Activated CD4-positive, alpha-beta T cell treated with anti-CD3 and anti-CD28 coated beads, Interleukin-2, amount 50 U/mL, for 16 hours (primary cell): ENCODE measurements around the gene DOCK10.

Experiments used
- DNase-seq: peaks from one replicate; pipeline ENCODE4 v3.0.0-alpha.2; 2020

Gene DOCK10

GRCh38 chr2:224816816-224817215 lies 225.5 kb downstream of the DOCK10 start:
- DNase-seq: no peak

GRCh38 chr2:224813578-224813977 lies 228.7 kb downstream of the DOCK10 start:
- DNase-seq: no peak

GRCh38 chr2:224807153-224807964 lies 234.9 kb downstream of the DOCK10 start:
- no peak for DNase-seq

GRCh38 chr2:224803930-224804329 lies 238.3 kb downstream of the DOCK10 start:
- DNase-seq: no peak

- DNase-seq: no peak
Measured at GRCh38 chr2:224802407-224802806, 239.9 kb downstream of the DOCK10 start.

- DNase-seq: no peak
Measured at GRCh38 chr2:224801360-224801759, 240.9 kb downstream of the DOCK10 start.

- no peak for DNase-seq
Measured at GRCh38 chr2:224799691-224800090, 242.6 kb downstream of the DOCK10 start.

- DNase-seq: no peak
Measured at GRCh38 chr2:224798180-224798579, 244.1 kb downstream of the DOCK10 start.

GRCh38 chr2:224796695-224797305 lies 245.5 kb downstream of the DOCK10 start:
- no peak for DNase-seq

GRCh38 chr2:224793946-224794345 lies 248.3 kb downstream of the DOCK10 start:
- no peak for DNase-seq

- peak; percentile 9 for DNase-seq
Measured at GRCh38 chr2:224786848-224787247, 255.4 kb downstream of the DOCK10 start.

- DNase-seq: no peak
Measured at GRCh38 chr2:224781400-224781799, 260.9 kb downstream of the DOCK10 start.

GRCh38 chr2:224780823-224781222 lies 261.4 kb downstream of the DOCK10 start:
- no peak for DNase-seq

- no peak for DNase-seq
Measured at GRCh38 chr2:224780106-224780505, 262.2 kb downstream of the DOCK10 start.

- peak; percentile 65 for DNase-seq
Measured at GRCh38 chr2:224778474-224778877, 263.8 kb downstream of the DOCK10 start.

GRCh38 chr2:224777559-224777930 lies 264.7 kb downstream of the DOCK10 start:
- no peak for DNase-seq

GRCh38 chr2:224776795-224777558 lies 265.3 kb downstream of the DOCK10 start:
- no peak for DNase-seq

GRCh38 chr2:224775647-224776046 lies 266.6 kb downstream of the DOCK10 start:
- DNase-seq: no peak

- no peak for DNase-seq
Measured at GRCh38 chr2:224774735-224775134, 267.5 kb downstream of the DOCK10 start.

GRCh38 chr2:224772494-224772893 lies 269.8 kb downstream of the DOCK10 start:
- no peak for DNase-seq

- DNase-seq: peak; percentile 2
Measured at GRCh38 chr2:224769489-224769888, 272.8 kb downstream of the DOCK10 start.

- peak; percentile 2 for DNase-seq
Measured at GRCh38 chr2:224764565-224765236, 277.6 kb downstream of the DOCK10 start.

- no peak for DNase-seq
Measured at GRCh38 chr2:224757934-224758548, 284.2 kb downstream of the DOCK10 start.
